PFSK-1 (cell line): ENCODE data around the gene SBF1.

Source experiments
- FOXP2 ChIP-seq: optimal IDR thresholded peaks from 2 replicates; pipeline ENCODE3; 2011; ENCODE audit warnings: borderline replicate concordance, control low read depth, inconsistent platforms; ENCODE audit not compliant: insufficient read depth; ENCODE audit errors: extremely low read length, extremely low read depth
- POLR2AphosphoS5 ChIP-seq: IDR thresholded peaks from 2 replicates; pipeline ENCODE4 v1.6.1; 2012; ENCODE audit warnings: low read depth, mild to moderate bottlenecking, control low read depth, low read length, moderate library complexity
- REST ChIP-seq, 2 experiments: IDR thresholded peaks; 2 replicates each; pipeline versions ENCODE4 v1.6.1 to v1.8.0; 2011 to 2012; ENCODE audit warnings: low read depth in 2 of 2, low read length in 2 of 2, control low read depth in 1 of 2, inconsistent platforms in 1 of 2, mild to moderate bottlenecking in 1 of 2, moderate library complexity in 1 of 2; ENCODE audit not compliant: insufficient read depth in 1 of 2
- SIN3A ChIP-seq: IDR thresholded peaks from 2 replicates; pipeline ENCODE4 v1.6.1; 2012; ENCODE audit warnings: mild to moderate bottlenecking, low read length, moderate library complexity, borderline replicate concordance; ENCODE audit not compliant: insufficient read depth
- TAF1 ChIP-seq: IDR thresholded peaks from 2 replicates; pipeline ENCODE4 v1.6.1; 2012; ENCODE audit warnings: low read length, control low read depth, borderline replicate concordance; ENCODE audit not compliant: insufficient read depth

Gene SBF1

DNA sequence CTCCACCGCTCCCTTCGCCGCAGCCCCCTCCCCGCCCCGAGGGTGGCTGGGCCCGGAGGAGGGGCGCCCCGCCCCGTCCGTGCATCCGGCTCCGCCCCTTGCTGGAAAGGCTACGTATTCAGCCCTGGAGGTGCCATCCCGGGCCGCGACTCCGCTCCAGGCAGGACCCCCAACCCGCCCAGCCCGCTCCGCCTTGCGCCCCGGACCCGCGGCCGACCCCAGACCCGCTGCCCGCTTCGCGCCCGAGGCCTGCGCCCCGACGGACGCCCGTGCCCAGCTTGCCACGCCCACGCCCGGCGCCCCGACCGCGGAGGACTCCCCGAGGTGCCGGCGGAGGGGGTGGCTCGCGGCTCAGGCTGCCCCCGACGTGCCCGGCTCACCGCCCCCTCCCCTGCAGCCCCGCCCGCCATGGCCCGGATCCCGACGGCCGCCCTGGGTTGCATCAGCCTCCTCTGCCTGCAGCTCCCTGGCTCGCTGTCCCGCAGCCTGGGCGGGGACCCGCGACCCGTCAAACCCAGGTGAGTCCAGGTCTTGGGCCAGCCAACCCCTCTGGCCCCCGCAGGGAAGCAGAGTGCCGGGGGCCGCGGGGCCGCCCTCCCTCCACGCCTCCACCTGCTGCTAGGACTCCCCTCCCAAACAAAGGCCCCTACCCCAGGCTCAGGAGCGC lies 6.7 kb upstream of the SBF1 start, which contains the start of gene ADM2:
ADM2 (plus strand) TSS at position 104 of the 667 bp plus-strand sequence; CDS start at position 409, 305 bp downstream.
- TF ChIP-seq SIN3A (no peak), REST (IDR thresholded peaks at IDR 0.05; ENCODE audit: insufficient read depth in 1 of 2, low read depth in 2 of 2, low read length in 2 of 2) (no peak), FOXP2 (no peak), POLR2AphosphoS5 (no peak), TAF1 (no peak)

- no peak for TF ChIP-seq SIN3A
- TF ChIP-seq POLR2AphosphoS5 = no peak
- TF ChIP-seq TAF1 = no peak
- TF ChIP-seq FOXP2 = no peak
- no peak for TF ChIP-seq REST (IDR thresholded peaks at IDR 0.05; ENCODE audit: insufficient read depth in 1 of 2, low read depth in 2 of 2, low read length in 2 of 2)
These were observed 6.2 kb upstream of the SBF1 start for GRCh38 chr22:50481045-50481439.

DNA sequence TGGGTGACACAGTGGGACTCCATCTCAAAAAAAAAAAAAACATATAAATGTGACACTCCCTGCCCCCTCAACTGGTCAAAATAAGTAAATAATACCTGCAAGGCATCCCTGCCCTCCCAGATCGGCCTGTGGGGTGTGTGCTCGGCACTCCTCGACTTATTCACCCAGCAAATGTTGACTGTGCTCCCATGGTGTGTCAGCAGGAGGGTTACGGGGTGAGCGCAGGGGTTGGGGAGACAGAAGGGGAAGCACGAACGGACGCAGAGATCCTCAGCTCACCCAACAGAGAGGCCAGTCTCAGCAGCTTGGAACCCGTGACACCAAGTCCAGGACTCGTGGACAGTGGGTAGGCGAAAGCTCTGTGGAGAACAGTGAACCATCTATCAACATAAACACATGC lies 4.9 kb upstream of the SBF1 start:
- TF ChIP-seq SIN3A (no peak), REST (IDR thresholded peaks at IDR 0.05; ENCODE audit: insufficient read depth in 1 of 2, low read depth in 2 of 2, low read length in 2 of 2) (no peak), TAF1 (no peak), FOXP2 (no peak), POLR2AphosphoS5 (no peak)

- no peak for TF ChIP-seq SIN3A
- TF ChIP-seq REST (IDR thresholded peaks at IDR 0.05; ENCODE audit: insufficient read depth in 1 of 2, low read depth in 2 of 2, low read length in 2 of 2) = no peak
- TF ChIP-seq FOXP2 = no peak
- TF ChIP-seq TAF1 = no peak
- no peak for TF ChIP-seq POLR2AphosphoS5
These were observed 3.1 kb upstream of the SBF1 start for GRCh38 chr22:50477923-50478322.

GRCh38 chr22:50476868-50477267 lies 2.0 kb upstream of the SBF1 start:
- TF ChIP-seq FOXP2 = no peak
- TF ChIP-seq TAF1 = no peak
- TF ChIP-seq SIN3A = no peak
- no peak for TF ChIP-seq REST (IDR thresholded peaks at IDR 0.05; ENCODE audit: insufficient read depth in 1 of 2, low read depth in 2 of 2, low read length in 2 of 2)
- TF ChIP-seq POLR2AphosphoS5 = no peak
